ENCODE results near the gene CREB1. TPM values are rescaled to one million over a fixed set of nuclear protein-coding genes. Genes with fewer than 3 reads are reported as not detected.

Gene CREB1
- total RNA-seq, 1 experiment from 2014 or later = 71.3 TPM

GRCh38 chr2:207593277-207593676 is 63.5 kb downstream of the CREB1 start:
- ChIA-PET POLR2A (interaction anchor here (2.0 kb wide), 1 partner anchor 37 kb away, joined by 6 read pairs; no protein-coding TSS in a partner anchor), CTCF (interaction anchor here (0.6 to 1.3 kb wide), 5 partner anchors 11 to 432 kb away, joined by 3 to 4 read pairs (median 3); partner anchors contain the start of gene PLEKHM3)
- intact Hi-C loops (cut with micrococcal nuclease) = no loop called here
- no peaks in the 10 kb centered on the region for H3K27me3 Mint-ChIP-seq (ENCODE audit: insufficient read depth, unreplicated experiment)
- H3K4me1 Mint-ChIP-seq (ENCODE audit: insufficient read depth, unreplicated experiment) = peaks cover 5% of the 10 kb centered on the region
- no peak for TF ChIP-seq CTCF (IDR thresholded peaks at IDR 0.05; ENCODE audit: unreplicated experiment)
- H3K4me3 Mint-ChIP-seq (ENCODE audit: unreplicated experiment) = no peak overlapping the region
- BruUV-seq (replicated peaks) = no TSS peak
- H3K9me3 Mint-ChIP-seq (ENCODE audit: unreplicated experiment) = no peaks in the 10 kb centered on the region
- peaks cover 39% of the 10 kb centered on the region for H3K36me3 Mint-ChIP-seq (ENCODE audit: insufficient read depth, unreplicated experiment)
- no peak overlapping the region for H3K27ac Mint-ChIP-seq (ENCODE audit: low read depth, unreplicated experiment)
- no peak for DNase-seq (ENCODE audit: unreplicated experiment)

- TF ChIP-seq CTCF (IDR thresholded peaks at IDR 0.05; ENCODE audit: unreplicated experiment) = no peak
- peak; percentile 23 for DNase-seq (ENCODE audit: unreplicated experiment)
- Mint-ChIP-seq H3K4me1 (ENCODE audit: insufficient read depth, unreplicated experiment) (peaks cover 5% of the 10 kb centered on the region), H3K36me3 (ENCODE audit: insufficient read depth, unreplicated experiment) (peaks cover 36% of the 10 kb centered on the region), H3K4me3 (ENCODE audit: unreplicated experiment) (no peak overlapping the region), H3K27ac (ENCODE audit: low read depth, unreplicated experiment) (no peak overlapping the region), H3K27me3 (ENCODE audit: insufficient read depth, unreplicated experiment) (no peaks in the 10 kb centered on the region), H3K9me3 (ENCODE audit: unreplicated experiment) (no peaks in the 10 kb centered on the region)
- no TSS peak for BruUV-seq (replicated peaks)
- CTCF ChIA-PET = interaction anchor here (0.6 to 1.3 kb wide), 3 partner anchors 12 to 140 kb away, joined by 3 read pairs; no protein-coding TSS in a partner anchor
- intact Hi-C loops (cut with micrococcal nuclease) = no loop called here
- POLR2A ChIA-PET = interaction anchor here (0.7 to 2.0 kb wide), 5 partner anchors 31 to 581 kb away, joined by 3 to 6 read pairs (median 4); partner anchors contain the start of gene METTL21A
Measured at GRCh38 chr2:207594264-207594663, 64.5 kb downstream of the CREB1 start.

- H3K27ac Mint-ChIP-seq (ENCODE audit: low read depth, unreplicated experiment) = no peak overlapping the region
- no peak overlapping the region for H3K4me3 Mint-ChIP-seq (ENCODE audit: unreplicated experiment)
- intact Hi-C loops (cut with micrococcal nuclease) = no loop called here
- no peaks in the 10 kb centered on the region for H3K9me3 Mint-ChIP-seq (ENCODE audit: unreplicated experiment)
- BruUV-seq (replicated peaks) = no TSS peak
- peaks cover 38% of the 10 kb centered on the region for H3K36me3 Mint-ChIP-seq (ENCODE audit: insufficient read depth, unreplicated experiment)
- ChIA-PET CTCF (interaction anchor here (0.6 kb wide), 1 partner anchor 132 kb away, joined by 3 read pairs; no protein-coding TSS in a partner anchor), POLR2A (interaction anchor here (0.6 to 2.0 kb wide), 5 partner anchors 31 to 581 kb away, joined by 3 to 6 read pairs (median 4); partner anchors contain the start of gene METTL21A)
- no peaks in the 10 kb centered on the region for H3K27me3 Mint-ChIP-seq (ENCODE audit: insufficient read depth, unreplicated experiment)
- H3K4me1 Mint-ChIP-seq (ENCODE audit: insufficient read depth, unreplicated experiment) = peaks cover 5% of the 10 kb centered on the region
- DNase-seq (ENCODE audit: unreplicated experiment) = no peak
- TF ChIP-seq CTCF (IDR thresholded peaks at IDR 0.05; ENCODE audit: unreplicated experiment) = no peak
Measured at GRCh38 chr2:207594731-207595130, 65.0 kb downstream of the CREB1 start.

GRCh38 chr2:207599636-207600035 is 69.9 kb downstream of the CREB1 start:
- no TSS peak for BruUV-seq (replicated peaks)
- Mint-ChIP-seq H3K27me3 (ENCODE audit: insufficient read depth, unreplicated experiment) (no peaks in the 10 kb centered on the region), H3K36me3 (ENCODE audit: insufficient read depth, unreplicated experiment) (peaks cover 22% of the 10 kb centered on the region), H3K27ac (ENCODE audit: low read depth, unreplicated experiment) (no peak overlapping the region), H3K4me3 (ENCODE audit: unreplicated experiment) (no peak overlapping the region), H3K9me3 (ENCODE audit: unreplicated experiment) (no peaks in the 10 kb centered on the region), H3K4me1 (ENCODE audit: insufficient read depth, unreplicated experiment) (no peaks in the 10 kb centered on the region)
- POLR2A ChIA-PET = interaction anchor here (0.7 to 1.3 kb wide), 3 partner anchors 9 to 17 kb away, joined by 3 to 4 read pairs (median 4); no protein-coding TSS in a partner anchor
- no peak for TF ChIP-seq CTCF (IDR thresholded peaks at IDR 0.05; ENCODE audit: unreplicated experiment)
- intact Hi-C loops (cut with micrococcal nuclease) = no loop called here
- CTCF ChIA-PET = interaction anchor here (0.6 to 0.9 kb wide), 2 partner anchors 25 to 819 kb away, joined by 3 read pairs; partner anchors contain the start of gene METTL21A
- DNase-seq (ENCODE audit: unreplicated experiment) = no peak

Measured in MCF 10A (cell line).